Fibroblast of skin of right biceps (primary cell): Measurements from ENCODE around the gene PTCH1.

Source experiments
- DNase-seq: peaks from one replicate; pipeline ENCODE4 v3.0.0-alpha.2; 2013

Gene PTCH1

GRCh38 chr9:95497772-95498171 is 19.0 kb downstream of the PTCH1 start:
- DNase-seq, result peak; percentile 85

GRCh38 chr9:95496687-95497086 is 20.1 kb downstream of the PTCH1 start:
- DNase-seq, result peak; percentile 33

- DNase-seq, result no peak
These were observed 20.8 kb downstream of the PTCH1 start for GRCh38 chr9:95495961-95496360.

- DNase-seq, result no peak
These were observed 21.2 kb downstream of the PTCH1 start for GRCh38 chr9:95495529-95495928.

- peak; percentile 26 for DNase-seq
These were observed 22.1 kb downstream of the PTCH1 start for GRCh38 chr9:95494416-95495371.

GRCh38 chr9:95494022-95494415 is 22.8 kb downstream of the PTCH1 start:
- DNase-seq, result no peak

- no peak for DNase-seq
These were observed 23.4 kb downstream of the PTCH1 start for GRCh38 chr9:95493402-95493801.

GRCh38 chr9:95491543-95492320 is 25.0 kb downstream of the PTCH1 start:
- no peak for DNase-seq

- DNase-seq, result no peak
These were observed 27.8 kb downstream of the PTCH1 start for GRCh38 chr9:95488954-95489353.

GRCh38 chr9:95486318-95486717 is 30.5 kb downstream of the PTCH1 start:
- no peak for DNase-seq

GRCh38 chr9:95484225-95484624 is 32.5 kb downstream of the PTCH1 start:
- DNase-seq, result no peak

- no peak for DNase-seq
These were observed 33.3 kb downstream of the PTCH1 start for GRCh38 chr9:95483431-95483830.

- no peak for DNase-seq
These were observed 34.1 kb downstream of the PTCH1 start for GRCh38 chr9:95482621-95483020.

- DNase-seq, result no peak
These were observed 35.8 kb downstream of the PTCH1 start for GRCh38 chr9:95481000-95481399.

- DNase-seq, result no peak
These were observed 36.4 kb downstream of the PTCH1 start for GRCh38 chr9:95480346-95480745.

- DNase-seq, result no peak
These were observed 37.4 kb downstream of the PTCH1 start for GRCh38 chr9:95479330-95479729.

GRCh38 chr9:95478335-95478734 is 38.4 kb downstream of the PTCH1 start:
- no peak for DNase-seq

GRCh38 chr9:95477885-95478284 is 38.9 kb downstream of the PTCH1 start:
- no peak for DNase-seq

GRCh38 chr9:95477441-95477840 is 39.3 kb downstream of the PTCH1 start:
- no peak for DNase-seq

GRCh38 chr9:95468791-95469190 is 48.0 kb downstream of the PTCH1 start:
- DNase-seq, result no peak

GRCh38 chr9:95465115-95465514 is 51.7 kb downstream of the PTCH1 start:
- no peak for DNase-seq

GRCh38 chr9:95463148-95464060 is 53.4 kb downstream of the PTCH1 start:
- no peak for DNase-seq
